PFSK-1 (cell line): Measurements from ENCODE around the gene TFPI2.

Source experiments
- FOXP2 ChIP-seq: optimal IDR thresholded peaks from 2 replicates; pipeline ENCODE3; 2011; ENCODE audit warnings: borderline replicate concordance, control low read depth, inconsistent platforms; ENCODE audit not compliant: insufficient read depth; ENCODE audit errors: extremely low read length, extremely low read depth
- POLR2AphosphoS5 ChIP-seq: IDR thresholded peaks from 2 replicates; pipeline ENCODE4 v1.6.1; 2012; ENCODE audit warnings: low read depth, mild to moderate bottlenecking, control low read depth, low read length, moderate library complexity
- REST ChIP-seq, 2 experiments: IDR thresholded peaks; 2 replicates each; pipeline versions ENCODE4 v1.6.1 to v1.8.0; 2011 to 2012; ENCODE audit warnings: low read depth in 2 of 2, low read length in 2 of 2, control low read depth in 1 of 2, inconsistent platforms in 1 of 2, mild to moderate bottlenecking in 1 of 2, moderate library complexity in 1 of 2; ENCODE audit not compliant: insufficient read depth in 1 of 2
- SIN3A ChIP-seq: IDR thresholded peaks from 2 replicates; pipeline ENCODE4 v1.6.1; 2012; ENCODE audit warnings: mild to moderate bottlenecking, low read length, moderate library complexity, borderline replicate concordance; ENCODE audit not compliant: insufficient read depth
- TAF1 ChIP-seq: IDR thresholded peaks from 2 replicates; pipeline ENCODE4 v1.6.1; 2012; ENCODE audit warnings: low read length, control low read depth, borderline replicate concordance; ENCODE audit not compliant: insufficient read depth

Gene TFPI2

GRCh38 chr7:93895859-93896600 is 5.5 kb upstream of the TFPI2 start:
- TF ChIP-seq TAF1 (no peak), REST (IDR thresholded peaks at IDR 0.05; ENCODE audit: insufficient read depth in 1 of 2, low read depth in 2 of 2, low read length in 2 of 2) (no peak), POLR2AphosphoS5 (no peak), FOXP2 (no peak), SIN3A (no peak)

GRCh38 chr7:93894966-93895640 is 4.5 kb upstream of the TFPI2 start:
- TF ChIP-seq TAF1 = no peak
- no peak for TF ChIP-seq REST (IDR thresholded peaks at IDR 0.05; ENCODE audit: insufficient read depth in 1 of 2, low read depth in 2 of 2, low read length in 2 of 2)
- TF ChIP-seq SIN3A = no peak
- TF ChIP-seq POLR2AphosphoS5 = no peak
- no peak for TF ChIP-seq FOXP2

- TF ChIP-seq TAF1 = no peak
- no peak for TF ChIP-seq SIN3A
- TF ChIP-seq POLR2AphosphoS5 = no peak
- no peak for TF ChIP-seq FOXP2
- TF ChIP-seq REST (IDR thresholded peaks at IDR 0.05; ENCODE audit: insufficient read depth in 1 of 2, low read depth in 2 of 2, low read length in 2 of 2) = no peak
Measured at GRCh38 chr7:93894426-93894825, 3.9 kb upstream of the TFPI2 start.

GRCh38 chr7:93890041-93890463 is 501 bp downstream of the TFPI2 start:
- TF ChIP-seq SIN3A (no peak), FOXP2 (no peak), POLR2AphosphoS5 (no peak), REST (IDR thresholded peaks at IDR 0.05; ENCODE audit: insufficient read depth in 1 of 2, low read depth in 2 of 2, low read length in 2 of 2) (no peak), TAF1 (no peak)

GRCh38 chr7:93889261-93889660 is 1.3 kb downstream of the TFPI2 start:
- no peak for TF ChIP-seq FOXP2
- TF ChIP-seq REST (IDR thresholded peaks at IDR 0.05; ENCODE audit: insufficient read depth in 1 of 2, low read depth in 2 of 2, low read length in 2 of 2) = no peak
- no peak for TF ChIP-seq TAF1
- TF ChIP-seq SIN3A = no peak
- no peak for TF ChIP-seq POLR2AphosphoS5
